ENCODE data around the gene MID2.

DNA sequence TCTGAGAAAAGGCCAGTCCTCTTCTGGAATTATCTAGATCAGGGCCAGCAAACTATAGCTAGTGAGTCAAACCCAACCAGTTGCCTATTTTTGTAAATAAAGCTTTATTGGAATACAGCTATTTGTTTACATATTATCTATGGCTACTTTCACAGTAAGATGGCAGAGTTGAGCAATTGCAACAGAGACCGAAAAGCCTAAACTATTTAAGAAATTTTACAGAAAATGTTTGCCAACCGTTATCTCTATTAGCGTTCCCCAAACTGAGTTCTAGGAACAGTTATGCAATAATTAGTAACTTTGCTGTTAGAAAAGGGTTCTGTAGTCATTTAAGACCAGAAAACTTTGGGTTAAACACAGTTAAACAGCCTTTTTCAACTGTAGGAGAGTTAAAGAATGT, 146.0 kb downstream of the MID2 start:
- TF ChIP-seq, protein P1, sequence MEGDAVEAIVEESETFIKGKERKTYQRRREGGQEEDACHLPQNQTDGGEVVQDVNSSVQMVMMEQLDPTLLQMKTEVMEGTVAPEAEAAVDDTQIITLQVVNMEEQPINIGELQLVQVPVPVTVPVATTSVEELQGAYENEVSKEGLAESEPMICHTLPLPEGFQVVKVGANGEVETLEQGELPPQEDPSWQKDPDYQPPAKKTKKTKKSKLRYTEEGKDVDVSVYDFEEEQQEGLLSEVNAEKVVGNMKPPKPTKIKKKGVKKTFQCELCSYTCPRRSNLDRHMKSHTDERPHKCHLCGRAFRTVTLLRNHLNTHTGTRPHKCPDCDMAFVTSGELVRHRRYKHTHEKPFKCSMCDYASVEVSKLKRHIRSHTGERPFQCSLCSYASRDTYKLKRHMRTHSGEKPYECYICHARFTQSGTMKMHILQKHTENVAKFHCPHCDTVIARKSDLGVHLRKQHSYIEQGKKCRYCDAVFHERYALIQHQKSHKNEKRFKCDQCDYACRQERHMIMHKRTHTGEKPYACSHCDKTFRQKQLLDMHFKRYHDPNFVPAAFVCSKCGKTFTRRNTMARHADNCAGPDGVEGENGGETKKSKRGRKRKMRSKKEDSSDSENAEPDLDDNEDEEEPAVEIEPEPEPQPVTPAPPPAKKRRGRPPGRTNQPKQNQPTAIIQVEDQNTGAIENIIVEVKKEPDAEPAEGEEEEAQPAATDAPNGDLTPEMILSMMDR (IDR thresholded peaks at IDR 0.05): no peak
- no peak for TF ChIP-seq POLR2A (IDR thresholded peaks at IDR 0.05)
- TF ChIP-seq POLR2AphosphoS5 (IDR thresholded peaks at IDR 0.05): no peak
